ENCODE data around the gene NBEA. TPM values are rescaled to one million over a fixed set of nuclear protein-coding genes. Genes with fewer than 3 reads are reported as not detected.

Gene NBEA
- total RNA-seq, 1 experiment from 2014 or later = 4.1 TPM

- BruUV-seq (replicated peaks) = no TSS peak
- CTCF ChIA-PET = no interaction called here
Measured at GRCh38 chr13:35648201-35648600, 706.1 kb downstream of the NBEA start.

More at GRCh38 chr13:35648201-35648600, 706.1 kb downstream of the NBEA start:
- ATAC-seq = no peak
- TF ChIP-seq ZNF274 (IDR thresholded peaks at IDR 0.05; ENCODE audit: low read depth, low read length) (no peak), SIN3A (IDR thresholded peaks at IDR 0.05; ENCODE audit: low read depth) (no peak), EZH2 (IDR thresholded peaks at IDR 0.05) (no peak), ZFX (IDR thresholded peaks at IDR 0.05) (no peak), CTCF (IDR thresholded peaks at IDR 0.05 in 2 of 3, conservative IDR thresholded peaks at IDR 0.05 in 1 of 3; ENCODE audit: borderline replicate concordance in 1 of 3, insufficient read depth in 1 of 3, low read depth in 2 of 3, low read length in 2 of 3) (no peak), CBX3 (IDR thresholded peaks at IDR 0.05; ENCODE audit: low read depth) (no peak), EZH2phosphoT487 (IDR thresholded peaks at IDR 0.05; ENCODE audit: borderline replicate concordance) (no peak), EGR1 (IDR thresholded peaks at IDR 0.05; ENCODE audit: low read depth) (no peak), SRF (IDR thresholded peaks at IDR 0.05; ENCODE audit: low read depth) (no peak), TCF7L2 (IDR thresholded peaks at IDR 0.05; ENCODE audit: borderline replicate concordance, extremely low read depth, insufficient read depth, insufficient read length) (no peak), ATF3 (IDR thresholded peaks at IDR 0.05) (no peak), ELF1 (IDR thresholded peaks at IDR 0.05; ENCODE audit: borderline replicate concordance, low read depth) (no peak), CEBPB (IDR thresholded peaks at IDR 0.05; ENCODE audit: low read depth) (no peak), YY1 (IDR thresholded peaks at IDR 0.05; ENCODE audit: extremely low read depth, insufficient replicate concordance, low read depth, low read length) (no peak), SP1 (IDR thresholded peaks at IDR 0.05; ENCODE audit: low read depth) (no peak), RAD21 (IDR thresholded peaks at IDR 0.05; ENCODE audit: low read depth) (no peak)
- TF ChIP-seq, protein P1, sequence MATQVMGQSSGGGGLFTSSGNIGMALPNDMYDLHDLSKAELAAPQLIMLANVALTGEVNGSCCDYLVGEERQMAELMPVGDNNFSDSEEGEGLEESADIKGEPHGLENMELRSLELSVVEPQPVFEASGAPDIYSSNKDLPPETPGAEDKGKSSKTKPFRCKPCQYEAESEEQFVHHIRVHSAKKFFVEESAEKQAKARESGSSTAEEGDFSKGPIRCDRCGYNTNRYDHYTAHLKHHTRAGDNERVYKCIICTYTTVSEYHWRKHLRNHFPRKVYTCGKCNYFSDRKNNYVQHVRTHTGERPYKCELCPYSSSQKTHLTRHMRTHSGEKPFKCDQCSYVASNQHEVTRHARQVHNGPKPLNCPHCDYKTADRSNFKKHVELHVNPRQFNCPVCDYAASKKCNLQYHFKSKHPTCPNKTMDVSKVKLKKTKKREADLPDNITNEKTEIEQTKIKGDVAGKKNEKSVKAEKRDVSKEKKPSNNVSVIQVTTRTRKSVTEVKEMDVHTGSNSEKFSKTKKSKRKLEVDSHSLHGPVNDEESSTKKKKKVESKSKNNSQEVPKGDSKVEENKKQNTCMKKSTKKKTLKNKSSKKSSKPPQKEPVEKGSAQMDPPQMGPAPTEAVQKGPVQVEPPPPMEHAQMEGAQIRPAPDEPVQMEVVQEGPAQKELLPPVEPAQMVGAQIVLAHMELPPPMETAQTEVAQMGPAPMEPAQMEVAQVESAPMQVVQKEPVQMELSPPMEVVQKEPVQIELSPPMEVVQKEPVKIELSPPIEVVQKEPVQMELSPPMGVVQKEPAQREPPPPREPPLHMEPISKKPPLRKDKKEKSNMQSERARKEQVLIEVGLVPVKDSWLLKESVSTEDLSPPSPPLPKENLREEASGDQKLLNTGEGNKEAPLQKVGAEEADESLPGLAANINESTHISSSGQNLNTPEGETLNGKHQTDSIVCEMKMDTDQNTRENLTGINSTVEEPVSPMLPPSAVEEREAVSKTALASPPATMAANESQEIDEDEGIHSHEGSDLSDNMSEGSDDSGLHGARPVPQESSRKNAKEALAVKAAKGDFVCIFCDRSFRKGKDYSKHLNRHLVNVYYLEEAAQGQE (IDR thresholded peaks at IDR 0.05; ENCODE audit: low read depth) = no peak
- TF ChIP-seq, protein P2, sequence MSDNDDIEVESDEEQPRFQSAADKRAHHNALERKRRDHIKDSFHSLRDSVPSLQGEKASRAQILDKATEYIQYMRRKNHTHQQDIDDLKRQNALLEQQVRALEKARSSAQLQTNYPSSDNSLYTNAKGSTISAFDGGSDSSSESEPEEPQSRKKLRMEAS (IDR thresholded peaks at IDR 0.05) = no peak
- ChIA-PET POLR2A (no interaction called here), RAD21 (ENCODE audit: low non-redundant PET in 1 of 2, low total read pairs in 2 of 2, uncharacterized antibody in 2 of 2, unreplicated experiment in 2 of 2) (no interaction called here)
- Histone ChIP-seq H3K36me3 (ENCODE audit: control insufficient read depth in 1 of 2, insufficient read depth in 2 of 2, low read length in 2 of 2) (no peaks in the 10 kb centered on the region), H3K27me3 (ENCODE audit: insufficient read depth, low read length) (no peaks in the 10 kb centered on the region), H2AFZ (ENCODE audit: low read depth, low read length, poor library complexity, severe bottlenecking) (no peak overlapping the region), H3K9me3 (ENCODE audit: control insufficient read depth in 1 of 2, insufficient read depth in 1 of 2, low read depth in 1 of 2, low read length in 2 of 2) (no peaks in the 10 kb centered on the region), H3K4me2 (ENCODE audit: low read length) (no peak overlapping the region), H3K4me1 (ENCODE audit: control insufficient read depth in 1 of 2, insufficient read depth in 2 of 2, low read length in 2 of 2) (no peaks in the 10 kb centered on the region), H3K27ac (ENCODE audit: low read depth, low read length) (no peak overlapping the region), H3K79me2 (ENCODE audit: insufficient read depth, low read length) (no peaks in the 10 kb centered on the region), H3K9ac (ENCODE audit: low read length) (no peak overlapping the region), H3K4me3 (replicated peaks in 1 of 2; ENCODE audit: low read depth in 1 of 2, low read length in 2 of 2) (no peak overlapping the region), H4K20me1 (ENCODE audit: insufficient read depth) (no peaks in the 10 kb centered on the region), H3K9me2 (ENCODE audit: insufficient read depth) (no peaks in the 10 kb centered on the region)
- intact Hi-C loops (cut with micrococcal nuclease) = no loop called here
- no peak for DNase-seq (ENCODE audit: low read depth, low spot score)
